Neural progenitor cell (in vitro differentiated cells): ENCODE data around the gene USP48.

Source experiments
- CTCF ChIP-seq: fragments of 200-600 bp; sonication (generic); IDR thresholded peaks from 2 replicates; pipeline ENCODE4 v1.5.1; 2017; ENCODE audit warnings: antibody characterized with exemption, mild to moderate bottlenecking
- EZH2 ChIP-seq: fragments of 200-600 bp; sonication (generic); IDR thresholded peaks from 2 replicates; pipeline ENCODE4 v1.6.1; 2017; ENCODE audit warnings: antibody characterized with exemption, mild to moderate bottlenecking, moderate library complexity

GRCh38 chr1:21671915-21672314, 111.0 kb downstream of the USP48 start:
- TF ChIP-seq CTCF = no peak
- no peak for TF ChIP-seq EZH2
